ENCODE measurements around the gene FAM193B. TPM values are rescaled to one million over a fixed set of nuclear protein-coding genes. Genes with fewer than 3 reads are reported as not detected.

FAM193B gene
- total and polyA plus RNA-seq, 9 of the 15 experiments (the other 6 are each of a cell fraction or from before 2014, with no cell fraction given): 4.4 to 76.4 (median 37.3) TPM

DNA sequence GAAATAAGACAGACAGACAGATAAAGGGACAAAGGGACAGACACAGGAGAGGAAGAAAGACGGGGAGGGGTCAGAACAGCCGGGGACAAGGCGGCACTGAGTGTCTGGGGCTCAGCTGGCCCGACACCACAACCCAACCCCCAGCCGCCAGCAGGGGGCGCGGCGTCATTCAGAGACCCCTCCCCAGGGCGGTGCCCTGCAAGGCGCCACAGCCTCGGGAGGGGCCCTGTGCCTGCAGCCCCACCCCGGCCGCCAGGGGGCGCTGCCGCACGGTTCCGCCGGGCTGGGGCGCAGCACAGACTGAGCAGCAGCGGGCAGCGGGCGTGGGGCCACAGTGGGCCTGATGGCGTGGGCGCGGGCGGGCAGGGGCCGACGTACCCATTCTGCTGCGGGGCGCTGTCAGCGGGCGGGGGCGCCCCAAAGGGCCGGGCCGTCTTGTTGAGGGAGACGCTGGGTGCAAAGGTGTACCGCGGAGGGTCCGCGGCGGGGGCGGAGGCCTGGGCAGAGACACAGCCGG, 62.9 kb downstream of the FAM193B start (continued):
- no peak for TF ChIP-seq ZNF217 (CRISPR knock-in tag; IDR thresholded peaks at IDR 0.05)
- no peak for TF ChIP-seq ZSCAN32 (CRISPR knock-in tag; IDR thresholded peaks at IDR 0.05)
- TF ChIP-seq BDP1 (IDR thresholded peaks at IDR 0.05; ENCODE audit: insufficient read depth, insufficient read length): no peak
- TF ChIP-seq CHD1 (IDR thresholded peaks at IDR 0.05; ENCODE audit: low read length): no peak
- no peak for TF ChIP-seq ZNF311 (CRISPR knock-in tag; IDR thresholded peaks at IDR 0.05)
- TF ChIP-seq ZNF133 (CRISPR knock-in tag; IDR thresholded peaks at IDR 0.05): no peak
- no peak for TF ChIP-seq CBX8 (IDR thresholded peaks at IDR 0.05; ENCODE audit: borderline replicate concordance, extremely low read depth, low read depth, low read length, poor library complexity, severe bottlenecking)
- TF ChIP-seq KAT8 (IDR thresholded peaks at IDR 0.05; ENCODE audit: low read depth): no peak
- TF ChIP-seq, protein P1, sequence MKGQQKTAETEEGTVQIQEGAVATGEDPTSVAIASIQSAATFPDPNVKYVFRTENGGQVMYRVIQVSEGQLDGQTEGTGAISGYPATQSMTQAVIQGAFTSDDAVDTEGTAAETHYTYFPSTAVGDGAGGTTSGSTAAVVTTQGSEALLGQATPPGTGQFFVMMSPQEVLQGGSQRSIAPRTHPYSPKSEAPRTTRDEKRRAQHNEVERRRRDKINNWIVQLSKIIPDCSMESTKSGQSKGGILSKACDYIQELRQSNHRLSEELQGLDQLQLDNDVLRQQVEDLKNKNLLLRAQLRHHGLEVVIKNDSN (CRISPR knock-in tag; IDR thresholded peaks at IDR 0.05): no peak
- no peak for TF ChIP-seq KDM5B (IDR thresholded peaks at IDR 0.05; ENCODE audit: insufficient replicate concordance, low read depth, low read length)
- no peak for TF ChIP-seq XRCC4 (IDR thresholded peaks at IDR 0.05; ENCODE audit: extremely low read depth, insufficient read depth, insufficient read length)
- TF ChIP-seq, protein P2, sequence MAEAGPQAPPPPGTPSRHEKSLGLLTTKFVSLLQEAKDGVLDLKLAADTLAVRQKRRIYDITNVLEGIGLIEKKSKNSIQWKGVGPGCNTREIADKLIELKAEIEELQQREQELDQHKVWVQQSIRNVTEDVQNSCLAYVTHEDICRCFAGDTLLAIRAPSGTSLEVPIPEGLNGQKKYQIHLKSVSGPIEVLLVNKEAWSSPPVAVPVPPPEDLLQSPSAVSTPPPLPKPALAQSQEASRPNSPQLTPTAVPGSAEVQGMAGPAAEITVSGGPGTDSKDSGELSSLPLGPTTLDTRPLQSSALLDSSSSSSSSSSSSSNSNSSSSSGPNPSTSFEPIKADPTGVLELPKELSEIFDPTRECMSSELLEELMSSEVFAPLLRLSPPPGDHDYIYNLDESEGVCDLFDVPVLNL (CRISPR knock-in tag; IDR thresholded peaks at IDR 0.05; ENCODE audit: low read depth): no peak
- no peak for TF ChIP-seq POLR2A (conservative IDR thresholded peaks at IDR 0.05)
- TF ChIP-seq, protein P3, sequence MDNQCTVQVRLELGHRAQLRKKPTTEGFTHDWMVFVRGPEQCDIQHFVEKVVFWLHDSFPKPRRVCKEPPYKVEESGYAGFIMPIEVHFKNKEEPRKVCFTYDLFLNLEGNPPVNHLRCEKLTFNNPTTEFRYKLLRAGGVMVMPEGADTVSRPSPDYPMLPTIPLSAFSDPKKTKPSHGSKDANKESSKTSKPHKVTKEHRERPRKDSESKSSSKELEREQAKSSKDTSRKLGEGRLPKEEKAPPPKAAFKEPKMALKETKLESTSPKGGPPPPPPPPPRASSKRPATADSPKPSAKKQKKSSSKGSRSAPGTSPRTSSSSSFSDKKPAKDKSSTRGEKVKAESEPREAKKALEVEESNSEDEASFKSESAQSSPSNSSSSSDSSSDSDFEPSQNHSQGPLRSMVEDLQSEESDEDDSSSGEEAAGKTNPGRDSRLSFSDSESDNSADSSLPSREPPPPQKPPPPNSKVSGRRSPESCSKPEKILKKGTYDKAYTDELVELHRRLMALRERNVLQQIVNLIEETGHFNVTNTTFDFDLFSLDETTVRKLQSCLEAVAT (IDR thresholded peaks at IDR 0.05): no peak
- TF ChIP-seq, protein P4, sequence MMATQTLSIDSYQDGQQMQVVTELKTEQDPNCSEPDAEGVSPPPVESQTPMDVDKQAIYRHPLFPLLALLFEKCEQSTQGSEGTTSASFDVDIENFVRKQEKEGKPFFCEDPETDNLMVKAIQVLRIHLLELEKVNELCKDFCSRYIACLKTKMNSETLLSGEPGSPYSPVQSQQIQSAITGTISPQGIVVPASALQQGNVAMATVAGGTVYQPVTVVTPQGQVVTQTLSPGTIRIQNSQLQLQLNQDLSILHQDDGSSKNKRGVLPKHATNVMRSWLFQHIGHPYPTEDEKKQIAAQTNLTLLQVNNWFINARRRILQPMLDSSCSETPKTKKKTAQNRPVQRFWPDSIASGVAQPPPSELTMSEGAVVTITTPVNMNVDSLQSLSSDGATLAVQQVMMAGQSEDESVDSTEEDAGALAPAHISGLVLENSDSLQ (IDR thresholded peaks at IDR 0.05): 0 out of 2 replicates have a peak, but pooled peaks have one; percentile 39
- TF ChIP-seq, protein P5, sequence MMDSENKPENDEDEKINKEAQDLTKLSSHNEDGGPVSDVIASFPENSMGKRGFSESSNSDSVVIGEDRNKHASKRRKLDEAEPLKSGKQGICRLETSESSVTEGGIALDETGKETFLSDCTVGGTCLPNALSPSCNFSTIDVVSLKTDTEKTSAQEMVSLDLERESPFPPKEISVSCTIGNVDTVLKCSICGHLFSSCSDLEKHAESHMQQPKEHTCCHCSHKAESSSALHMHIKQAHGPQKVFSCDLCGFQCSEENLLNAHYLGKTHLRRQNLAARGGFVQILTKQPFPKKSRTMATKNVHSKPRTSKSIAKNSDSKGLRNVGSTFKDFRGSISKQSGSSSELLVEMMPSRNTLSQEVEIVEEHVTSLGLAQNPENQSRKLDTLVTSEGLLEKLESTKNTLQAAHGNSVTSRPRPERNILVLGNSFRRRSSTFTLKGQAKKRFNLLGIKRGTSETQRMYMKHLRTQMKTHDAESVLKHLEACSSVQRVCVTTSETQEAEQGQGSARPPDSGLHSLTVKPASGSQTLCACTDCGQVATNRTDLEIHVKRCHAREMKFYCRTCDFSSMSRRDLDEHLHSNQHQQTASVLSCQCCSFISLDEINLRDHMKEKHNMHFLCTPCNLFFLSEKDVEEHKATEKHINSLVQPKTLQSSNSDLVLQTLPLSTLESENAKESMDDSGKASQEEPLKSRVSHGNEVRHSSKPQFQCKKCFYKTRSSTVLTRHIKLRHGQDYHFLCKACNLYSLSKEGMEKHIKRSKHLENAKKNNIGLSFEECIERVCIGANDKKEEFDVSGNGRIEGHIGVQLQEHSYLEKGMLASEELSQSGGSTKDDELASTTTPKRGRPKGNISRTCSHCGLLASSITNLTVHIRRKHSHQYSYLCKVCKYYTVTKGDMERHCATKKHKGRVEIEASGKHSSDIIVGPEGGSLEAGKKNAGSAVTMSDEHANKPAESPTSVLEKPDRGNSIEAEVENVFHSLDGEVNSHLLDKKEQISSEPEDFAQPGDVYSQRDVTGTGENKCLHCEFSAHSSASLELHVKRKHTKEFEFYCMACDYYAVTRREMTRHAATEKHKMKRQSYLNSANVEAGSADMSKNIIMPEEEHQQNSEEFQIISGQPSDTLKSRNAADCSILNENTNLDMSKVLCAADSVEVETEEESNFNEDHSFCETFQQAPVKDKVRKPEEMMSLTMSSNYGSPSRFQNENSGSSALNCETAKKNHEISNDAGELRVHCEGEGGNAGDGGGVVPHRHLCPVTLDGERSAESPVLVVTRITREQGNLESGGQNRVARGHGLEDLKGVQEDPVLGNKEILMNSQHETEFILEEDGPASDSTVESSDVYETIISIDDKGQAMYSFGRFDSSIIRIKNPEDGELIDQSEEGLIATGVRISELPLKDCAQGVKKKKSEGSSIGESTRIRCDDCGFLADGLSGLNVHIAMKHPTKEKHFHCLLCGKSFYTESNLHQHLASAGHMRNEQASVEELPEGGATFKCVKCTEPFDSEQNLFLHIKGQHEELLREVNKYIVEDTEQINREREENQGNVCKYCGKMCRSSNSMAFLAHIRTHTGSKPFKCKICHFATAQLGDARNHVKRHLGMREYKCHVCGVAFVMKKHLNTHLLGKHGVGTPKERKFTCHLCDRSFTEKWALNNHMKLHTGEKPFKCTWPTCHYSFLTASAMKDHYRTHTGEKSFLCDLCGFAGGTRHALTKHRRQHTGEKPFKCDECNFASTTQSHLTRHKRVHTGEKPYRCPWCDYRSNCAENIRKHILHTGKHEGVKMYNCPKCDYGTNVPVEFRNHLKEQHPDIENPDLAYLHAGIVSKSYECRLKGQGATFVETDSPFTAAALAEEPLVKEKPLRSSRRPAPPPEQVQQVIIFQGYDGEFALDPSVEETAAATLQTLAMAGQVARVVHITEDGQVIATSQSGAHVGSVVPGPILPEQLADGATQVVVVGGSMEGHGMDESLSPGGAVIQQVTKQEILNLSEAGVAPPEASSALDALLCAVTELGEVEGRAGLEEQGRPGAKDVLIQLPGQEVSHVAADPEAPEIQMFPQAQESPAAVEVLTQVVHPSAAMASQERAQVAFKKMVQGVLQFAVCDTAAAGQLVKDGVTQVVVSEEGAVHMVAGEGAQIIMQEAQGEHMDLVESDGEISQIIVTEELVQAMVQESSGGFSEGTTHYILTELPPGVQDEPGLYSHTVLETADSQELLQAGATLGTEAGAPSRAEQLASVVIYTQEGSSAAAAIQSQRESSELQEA (IDR thresholded peaks at IDR 0.05; ENCODE audit: low read depth): no peak

Data from K562 (cell line).